Caki2 (cell line): ENCODE measurements around the gene BDNF. TPM values are rescaled to one million over a fixed set of nuclear protein-coding genes. Genes with fewer than 3 reads are reported as not detected.

Source experiments
- DNase-seq: peaks from one replicate; pipeline ENCODE4 v3.0.0-alpha.2; 2015; ENCODE audit warnings: low read depth
- in situ Hi-C: cut with HindIII; loops from 2 replicates; pipeline ENCODE4 v1.10.0; 2016; ENCODE audit warnings: low sequenced_read_pairs, low pct_unique_long_range_greater_than_20kb, mixed read lengths
- total RNA-seq: library from RNA; depleted of rRNA; stranded (reverse); fragments of >200 nt; shearing (Covaris generic); gene quantifications from 2 replicates; pipeline ENCODE4 v1.2.3, GENCODE V29; 2014; ENCODE audit warnings: low replicate concordance; rRNA removed

The BDNF gene
- total RNA-seq, 1 experiment from 2014 or later, result 1.3 TPM

DNA sequence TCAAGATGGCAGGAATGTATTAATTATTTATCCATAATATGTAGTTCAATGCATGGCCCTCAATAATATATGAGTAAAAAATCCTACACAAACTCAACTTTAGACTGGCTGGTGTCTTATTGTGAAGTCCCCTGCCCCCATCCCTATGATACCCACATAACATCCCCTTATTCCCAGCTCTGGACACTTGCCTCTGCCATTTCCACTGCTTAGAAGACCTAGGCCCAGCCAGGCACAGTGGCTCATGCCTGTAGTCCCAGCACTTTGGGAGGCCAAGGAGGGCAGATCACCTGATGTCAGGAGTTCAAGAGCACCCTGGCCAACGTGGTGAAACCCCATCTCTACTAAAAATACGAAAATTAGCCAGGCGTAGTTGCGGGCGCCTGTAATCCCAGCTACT is 84.4 kb downstream of the BDNF start:
- in situ Hi-C loops, result no loop called here
- DNase-seq, result no peak

DNA sequence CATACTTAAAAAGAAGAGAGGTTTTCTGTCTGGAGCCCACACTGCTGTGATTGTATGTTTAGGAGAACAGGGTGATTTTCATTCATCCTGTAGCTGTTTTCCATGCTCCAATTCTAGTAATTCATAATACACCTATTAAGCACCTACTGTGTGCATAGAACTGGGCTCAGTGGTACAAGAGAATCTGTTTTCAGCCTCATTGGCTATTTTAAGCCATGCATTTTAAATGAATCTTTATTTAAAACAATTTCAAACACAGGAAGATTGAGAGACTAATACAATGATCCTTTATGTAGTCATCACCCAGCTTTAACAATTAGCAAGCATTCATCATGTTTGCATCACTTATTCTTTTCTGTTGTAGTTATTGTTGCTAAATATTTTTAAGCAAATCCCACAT is 86.2 kb downstream of the BDNF start:
- DNase-seq, result no peak

DNA sequence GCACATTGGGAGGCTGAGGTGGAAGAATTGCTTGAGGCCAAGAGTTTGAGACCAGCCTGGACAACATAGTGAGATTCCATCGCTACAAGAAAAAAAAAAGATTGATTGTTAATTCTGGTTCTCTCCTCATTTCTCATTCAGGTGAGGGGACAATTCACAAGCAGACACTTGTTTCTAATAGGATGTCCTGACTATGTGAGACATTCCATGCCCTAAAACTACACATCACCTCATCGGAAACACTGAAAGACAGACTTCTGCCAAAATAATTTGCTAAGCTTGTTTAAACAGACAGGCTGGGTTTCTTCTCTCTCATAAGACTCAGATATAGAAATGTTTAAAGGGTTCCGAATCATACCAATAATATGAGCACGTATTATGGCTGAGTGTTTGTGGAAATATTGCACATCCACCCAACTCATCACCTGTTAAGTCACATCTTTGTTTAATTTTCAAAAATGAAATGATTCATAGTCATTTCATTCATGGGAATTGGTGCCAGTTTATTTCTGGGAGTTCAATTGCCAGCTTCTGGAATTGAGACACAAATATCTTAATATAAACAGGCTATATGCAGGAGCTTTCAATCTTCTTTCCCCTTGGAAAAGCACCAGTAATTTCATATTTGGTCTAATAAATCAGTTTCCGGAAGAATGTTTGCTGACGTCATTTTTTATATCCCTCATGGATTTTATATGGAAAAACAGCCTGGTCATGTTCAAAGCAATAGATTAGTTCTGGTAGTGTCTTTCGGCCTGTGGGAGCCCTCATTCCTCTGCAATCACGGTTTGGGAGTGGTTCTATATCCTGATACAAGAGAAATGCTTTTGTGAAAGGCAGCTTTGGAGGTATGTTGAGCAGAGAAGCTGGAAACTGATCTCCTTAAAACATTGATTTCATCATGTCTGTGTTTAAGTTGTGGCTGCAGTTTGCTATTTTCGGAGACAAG is 87.0 kb downstream of the BDNF start:
- in situ Hi-C loops, result no loop called here
- no peak for DNase-seq

More for the DNA sequence above, 86.2 kb downstream of the BDNF start:
- in situ Hi-C loops, result no loop called here

DNA sequence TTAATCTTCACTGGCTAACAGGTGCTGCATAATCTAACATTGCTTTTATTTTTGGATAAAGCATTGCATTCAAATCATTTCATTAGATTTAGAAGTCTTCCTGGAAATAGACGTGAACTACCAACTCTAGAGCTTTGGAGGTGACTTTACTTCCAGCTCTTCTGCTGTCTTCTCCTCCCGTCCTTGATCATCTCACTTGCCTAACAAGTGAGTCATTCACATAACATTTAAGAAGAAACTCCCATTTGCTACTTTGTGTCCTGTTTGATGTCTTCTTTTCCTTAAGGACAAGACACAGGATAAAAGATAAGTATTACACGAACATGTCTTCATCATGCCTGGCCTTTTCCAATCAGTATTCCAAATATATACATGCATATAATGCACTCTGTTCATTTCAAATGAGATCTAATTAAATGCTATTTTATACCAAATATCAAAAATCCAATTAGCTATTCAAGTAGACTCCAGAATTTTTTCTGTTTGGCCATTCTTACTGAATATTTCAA is 88.3 kb downstream of the BDNF start:
- in situ Hi-C loops, result no loop called here
- DNase-seq, result no peak

DNA sequence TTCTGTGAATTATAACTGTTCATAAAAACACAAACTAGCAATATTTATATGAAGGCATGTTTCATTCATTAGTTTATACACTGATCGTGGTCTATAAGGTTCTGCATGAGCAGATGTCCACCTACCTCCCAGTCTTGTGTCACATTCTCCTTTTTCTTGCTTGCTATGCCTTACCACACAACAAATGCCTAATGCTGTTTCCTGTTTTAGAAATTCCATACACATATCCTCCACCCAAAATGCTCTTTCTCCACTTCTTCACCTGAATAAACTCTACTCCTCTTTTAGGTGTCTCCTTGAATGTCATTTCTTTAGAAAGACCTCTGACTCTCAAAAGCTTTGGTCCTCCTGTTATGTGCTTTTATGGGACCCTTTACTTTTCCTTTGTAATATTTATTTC is 88.9 kb downstream of the BDNF start:
- in situ Hi-C loops, result no loop called here
- no peak for DNase-seq

DNA sequence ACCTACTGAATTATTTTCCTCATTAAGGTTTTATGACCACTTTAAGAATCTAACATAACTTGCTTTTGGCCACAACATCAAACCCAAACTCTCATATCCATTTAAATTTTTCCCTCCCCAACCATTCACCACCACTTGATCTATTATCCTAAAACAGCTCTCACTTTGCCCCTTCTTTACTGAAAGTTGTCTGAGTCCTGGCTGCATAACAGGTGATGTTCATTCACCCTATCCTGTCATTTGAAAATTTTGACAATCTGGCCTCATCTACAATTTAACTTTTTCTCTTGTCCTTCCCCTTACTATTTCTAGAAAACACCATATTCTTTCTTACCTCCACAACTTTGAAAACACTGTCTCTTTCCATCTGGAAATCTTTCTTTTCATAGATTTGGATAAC is 89.3 kb downstream of the BDNF start:
- no peak for DNase-seq
- in situ Hi-C loops, result no loop called here

DNA sequence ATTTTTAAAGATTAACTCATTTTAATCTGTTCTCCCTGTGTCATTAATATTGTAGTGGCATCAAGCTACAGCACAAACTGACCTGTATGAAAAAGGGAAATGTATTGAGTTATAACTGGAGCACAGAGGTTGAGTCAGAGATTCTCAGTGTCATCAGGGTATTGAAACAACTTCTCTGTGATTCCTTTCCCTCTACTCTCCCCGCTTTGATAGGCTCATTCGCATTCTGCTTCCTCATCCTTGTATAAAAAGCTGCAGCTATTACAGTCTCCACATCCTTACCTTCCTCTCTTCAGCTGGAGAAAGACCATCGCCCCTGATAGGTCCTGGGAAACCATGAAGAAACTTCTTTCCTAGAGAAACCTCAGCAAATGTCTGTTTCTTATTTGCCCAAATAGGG is 90.0 kb downstream of the BDNF start:
- no peak for DNase-seq
- in situ Hi-C loops, result no loop called here

DNA sequence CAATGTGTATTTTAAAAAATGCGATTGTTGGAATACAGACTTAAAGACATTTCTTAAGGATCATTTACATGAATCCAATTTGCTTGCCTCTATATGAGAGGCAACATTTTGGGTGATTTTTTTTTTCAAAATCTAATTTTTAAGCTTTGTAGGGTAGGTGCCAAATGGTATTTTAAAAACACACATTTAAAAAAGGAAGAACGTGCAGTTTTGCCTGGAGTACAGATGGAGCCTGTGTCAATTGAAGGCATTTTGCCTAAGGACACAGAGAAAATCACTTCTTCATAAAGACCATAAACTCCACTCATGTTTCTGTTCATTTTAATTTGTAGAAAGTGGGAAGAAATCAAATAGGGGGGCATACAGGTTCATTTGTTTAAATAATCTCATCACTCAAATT is 91.3 kb downstream of the BDNF start:
- in situ Hi-C loops, result no loop called here

DNA sequence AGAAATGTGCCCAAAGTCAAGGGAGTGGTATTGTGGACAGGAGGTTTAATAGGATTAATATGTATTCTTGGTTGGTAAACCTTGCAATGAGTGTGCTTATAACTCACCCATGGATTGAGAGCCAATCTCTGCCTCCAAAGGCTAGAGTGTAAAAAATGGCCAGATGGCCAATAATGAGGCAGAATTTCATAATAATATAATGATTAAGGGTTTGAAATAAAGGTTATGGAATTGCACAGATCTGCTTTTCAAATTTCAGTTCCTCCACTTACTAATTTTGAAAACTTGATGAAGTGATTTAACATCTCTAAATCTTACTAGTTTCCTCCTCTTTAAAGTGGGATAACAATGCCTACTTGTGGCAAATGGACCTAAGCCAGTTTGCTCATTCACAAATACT is 94.8 kb downstream of the BDNF start:
- in situ Hi-C loops, result no loop called here
- no peak for DNase-seq

More for the DNA sequence above, 91.3 kb downstream of the BDNF start:
- no peak for DNase-seq

Other genes with a start within 250 kb of the BDNF start
- gene LGR4, start 227.7 kb downstream of the BDNF start, total RNA-seq, result 56.9 and 58.4 TPM in 2 replicates
- gene LIN7C, start 193.7 kb downstream of the BDNF start, total RNA-seq, result 11.9 and 15.5 TPM in 2 replicates